NCI-H2196 treated with DMSO at 0.1 percent for 48 hours (cell line): ENCODE results near the gene MPP3.
A peak's percentile ranks its signal among the peaks of the same experiment; 100 is the strongest.
"Not testable (repeated sequence)": the region's sequence is repeated elsewhere in the genome, so short reads cannot be mapped to it uniquely, and the experiment has no call there.

ENCODE experiments used
- DNase-seq: peaks from one replicate; lab custom pipeline; 2025; ENCODE audit not compliant: unreplicated experiment; lab: John Stamatoyannopoulos, UW

MPP3 gene, protein sequence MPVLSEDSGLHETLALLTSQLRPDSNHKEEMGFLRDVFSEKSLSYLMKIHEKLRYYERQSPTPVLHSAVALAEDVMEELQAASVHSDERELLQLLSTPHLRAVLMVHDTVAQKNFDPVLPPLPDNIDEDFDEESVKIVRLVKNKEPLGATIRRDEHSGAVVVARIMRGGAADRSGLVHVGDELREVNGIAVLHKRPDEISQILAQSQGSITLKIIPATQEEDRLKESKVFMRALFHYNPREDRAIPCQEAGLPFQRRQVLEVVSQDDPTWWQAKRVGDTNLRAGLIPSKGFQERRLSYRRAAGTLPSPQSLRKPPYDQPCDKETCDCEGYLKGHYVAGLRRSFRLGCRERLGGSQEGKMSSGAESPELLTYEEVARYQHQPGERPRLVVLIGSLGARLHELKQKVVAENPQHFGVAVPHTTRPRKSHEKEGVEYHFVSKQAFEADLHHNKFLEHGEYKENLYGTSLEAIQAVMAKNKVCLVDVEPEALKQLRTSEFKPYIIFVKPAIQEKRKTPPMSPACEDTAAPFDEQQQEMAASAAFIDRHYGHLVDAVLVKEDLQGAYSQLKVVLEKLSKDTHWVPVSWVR

DNA sequence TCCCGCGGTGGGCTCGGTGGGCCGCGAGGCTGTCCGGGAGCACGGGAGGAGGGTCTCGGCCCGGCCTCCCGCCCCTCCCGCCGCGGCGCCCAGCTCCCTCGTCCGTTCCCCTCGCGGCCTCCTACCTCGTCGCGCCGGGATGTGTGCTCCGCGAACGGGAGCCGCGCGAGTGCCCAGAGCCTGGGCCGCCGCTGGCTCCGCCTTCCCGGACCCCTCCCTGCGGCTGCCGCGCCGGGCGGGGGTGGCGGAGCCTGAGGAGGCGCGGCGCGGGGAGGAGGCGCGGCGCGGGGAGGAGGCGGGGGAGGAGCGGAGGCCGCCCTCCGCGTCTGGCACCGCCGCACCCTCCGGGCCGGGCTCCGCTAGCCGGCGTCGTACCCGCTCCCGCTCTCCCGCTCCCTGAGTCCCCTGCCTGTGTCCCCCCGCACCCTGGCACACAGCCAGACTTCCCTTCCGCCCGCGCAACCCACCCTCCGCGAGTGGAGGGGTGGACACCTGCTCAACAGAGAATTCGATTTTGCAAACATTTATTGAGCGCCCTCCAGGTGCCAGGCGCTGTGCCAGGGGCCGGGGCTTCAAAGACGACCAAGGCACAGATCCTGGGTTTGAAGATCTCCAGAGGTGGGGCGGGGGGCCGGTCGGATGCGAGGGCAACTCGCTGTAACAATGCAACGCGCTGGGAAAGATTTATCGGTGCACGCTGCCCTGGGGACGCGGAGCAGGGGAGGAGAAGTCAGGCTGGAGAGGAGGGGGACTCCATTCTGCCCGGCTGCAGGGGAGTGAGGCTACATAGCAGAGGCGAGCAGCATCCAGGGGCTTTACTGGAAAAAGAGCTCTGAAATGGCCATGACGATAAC lies at the start of gene MPP3:
Gene MPP3 (minus strand): TSS at position 171 of the 854 bp plus-strand sequence. CDS start 1,240 bp downstream, outside the sequence.
- DNase-seq: peak; percentile 53

DNA sequence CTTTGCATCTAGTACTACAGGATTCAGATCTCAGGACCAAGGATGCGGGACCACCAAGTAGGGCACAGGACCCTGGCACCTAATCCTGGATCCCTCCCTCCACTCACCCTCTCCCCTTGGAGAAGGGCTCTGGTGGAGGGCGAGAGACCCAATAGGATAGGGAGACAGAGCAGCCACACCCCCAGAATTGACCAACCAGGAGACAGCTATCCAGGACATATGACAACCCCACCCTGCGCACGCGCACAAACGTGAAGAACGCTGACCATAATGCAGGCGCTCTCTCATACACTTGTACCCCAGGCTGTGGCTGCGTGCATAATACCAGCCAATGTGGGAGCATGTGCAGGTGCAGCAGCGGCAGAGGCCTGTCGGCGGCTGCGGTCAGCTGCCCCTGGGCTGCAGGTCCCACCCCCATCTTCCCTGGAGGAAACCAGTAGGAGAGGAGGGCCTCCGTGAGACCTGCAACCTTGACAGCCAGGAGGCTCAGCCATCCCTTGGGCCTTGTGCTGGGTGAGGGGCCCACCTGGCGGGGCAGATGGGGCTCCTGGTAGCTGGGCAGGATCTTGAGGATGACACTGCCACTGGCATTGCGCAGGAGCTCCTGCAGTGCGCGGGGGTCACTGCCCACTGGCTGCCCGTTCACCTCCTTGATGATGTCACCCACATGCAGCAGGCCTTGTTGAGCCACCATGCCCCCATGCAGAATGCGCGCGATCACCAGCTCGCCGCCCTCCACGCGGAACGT lies 49.0 kb upstream of the MPP3 start:
- no peak for DNase-seq

DNA sequence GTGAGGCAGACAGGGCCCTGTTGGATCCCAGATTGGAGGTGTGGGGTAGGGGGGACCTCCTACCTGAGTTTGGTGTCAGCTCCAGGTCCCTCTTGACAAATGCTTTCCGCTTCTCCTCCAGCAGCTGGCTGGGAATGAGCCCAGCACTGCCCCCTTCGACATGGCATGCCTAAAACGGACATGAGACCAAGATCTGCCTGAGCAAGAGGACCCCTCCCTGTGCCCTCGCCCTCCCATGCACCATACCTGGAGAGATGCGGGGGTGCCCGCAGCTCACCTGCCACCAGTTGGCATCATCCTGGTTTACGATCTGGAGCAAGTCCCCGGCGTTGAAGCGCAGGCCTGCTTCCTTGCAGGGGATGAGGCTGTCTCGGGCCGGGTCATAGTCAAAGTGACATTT lies 48.2 kb upstream of the MPP3 start:
- no peak for DNase-seq

DNA sequence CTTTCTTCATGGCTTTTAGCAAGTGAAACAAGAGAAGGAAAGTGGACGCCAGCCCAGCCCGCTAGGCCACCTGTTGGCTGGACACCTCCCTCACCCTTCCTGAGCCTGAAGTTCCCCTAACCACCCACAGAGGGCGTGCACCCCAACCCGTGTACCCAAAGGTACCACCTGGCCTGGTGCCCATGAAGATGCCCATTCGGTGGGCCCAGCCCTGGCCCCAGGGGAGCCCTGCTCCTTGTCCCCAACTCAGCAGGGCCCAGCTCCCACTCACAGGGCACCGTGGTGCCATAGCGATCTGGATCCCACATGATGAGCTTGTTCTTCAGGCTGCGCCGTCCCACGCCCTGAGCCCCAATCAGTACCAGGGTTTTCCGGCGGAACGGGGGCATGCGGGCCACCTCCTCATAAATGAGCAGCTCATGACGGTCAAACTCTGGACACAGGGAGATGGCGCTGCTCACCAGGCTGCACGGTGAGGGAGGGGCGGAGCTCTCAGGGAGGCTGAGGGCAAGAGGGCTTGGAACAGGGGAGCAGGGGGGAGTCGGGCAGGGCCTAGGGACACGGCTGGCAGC lies 47.6 kb upstream of the MPP3 start:
- DNase-seq: peak; percentile 58

DNA sequence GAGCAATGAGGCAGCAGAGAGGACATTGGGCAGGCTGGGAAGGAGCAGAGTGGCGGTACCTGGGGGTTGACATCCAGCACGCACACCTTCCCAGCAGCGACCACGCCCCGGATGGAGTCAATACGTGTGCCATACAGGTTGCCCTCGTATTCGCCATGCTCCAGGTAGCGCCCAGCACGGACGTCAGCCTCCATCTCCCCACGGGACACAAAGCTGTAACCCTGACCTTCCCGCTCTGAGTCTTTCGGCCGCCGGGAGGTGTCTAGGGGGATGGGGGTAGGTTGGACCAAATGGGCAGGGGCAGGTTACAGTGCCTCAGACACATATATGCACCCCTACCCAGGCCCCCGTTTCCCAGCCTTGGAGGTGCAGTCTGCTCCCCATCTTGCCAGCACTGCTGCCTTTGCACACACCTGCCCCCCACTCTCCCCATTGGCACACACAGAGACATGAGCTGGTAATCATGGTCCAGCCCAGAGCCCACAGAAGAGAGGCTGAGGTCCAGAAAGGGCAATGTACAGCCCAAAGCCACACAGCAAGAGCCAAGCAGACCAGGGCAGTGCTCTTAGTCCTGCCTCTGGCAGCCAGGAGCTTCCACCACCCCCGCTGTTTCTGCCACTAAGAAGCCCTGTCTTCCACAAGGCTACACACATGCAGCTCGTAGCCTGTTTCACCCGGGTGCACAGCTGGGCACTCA lies 46.9 kb upstream of the MPP3 start:
- DNase-seq: no peak

DNA sequence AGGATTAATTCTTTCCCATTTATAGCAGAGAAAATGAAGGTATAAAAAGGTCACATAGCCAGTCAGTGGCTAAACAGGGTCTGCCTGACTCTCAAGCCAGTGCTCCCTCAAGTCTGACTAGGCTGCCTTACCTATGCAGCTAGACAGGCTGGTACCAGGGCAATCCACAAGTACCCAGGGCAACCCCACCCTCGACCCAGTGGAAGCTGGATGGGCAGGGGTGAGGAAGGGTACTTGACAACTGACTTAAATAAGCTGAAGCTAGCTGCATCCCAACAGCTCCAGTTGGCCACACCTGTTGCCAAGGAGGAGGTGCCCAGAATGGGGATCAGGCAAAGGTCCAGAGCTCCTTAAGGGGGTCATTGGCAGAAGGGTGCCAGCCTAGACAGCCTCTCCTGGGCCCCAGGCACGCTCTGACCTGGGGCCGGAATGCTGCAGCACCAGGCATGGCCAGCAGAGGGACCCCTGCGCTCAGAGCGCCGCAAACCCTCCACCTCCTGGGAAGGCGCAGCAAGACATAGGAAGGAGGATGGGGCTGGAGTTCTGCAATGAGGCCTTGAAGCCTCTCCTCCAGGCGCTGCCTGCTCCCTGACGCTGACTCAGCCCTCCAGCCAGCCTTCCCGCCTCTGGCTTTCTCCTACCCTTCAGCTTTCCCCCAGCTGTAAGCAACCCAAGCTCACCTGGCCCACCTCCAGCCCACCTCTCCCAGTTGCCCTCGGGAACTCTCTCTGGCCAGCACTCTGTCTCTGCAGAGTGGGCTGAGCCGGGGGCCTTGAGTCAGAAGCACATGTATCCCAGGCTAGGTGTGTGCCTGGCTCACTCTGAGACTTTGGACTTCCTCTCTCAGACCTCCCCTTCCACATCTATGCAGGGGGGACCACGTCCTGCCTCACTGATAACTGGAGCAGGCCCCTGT lies 45.6 kb upstream of the MPP3 start:
- DNase-seq: peak; percentile 50

DNA sequence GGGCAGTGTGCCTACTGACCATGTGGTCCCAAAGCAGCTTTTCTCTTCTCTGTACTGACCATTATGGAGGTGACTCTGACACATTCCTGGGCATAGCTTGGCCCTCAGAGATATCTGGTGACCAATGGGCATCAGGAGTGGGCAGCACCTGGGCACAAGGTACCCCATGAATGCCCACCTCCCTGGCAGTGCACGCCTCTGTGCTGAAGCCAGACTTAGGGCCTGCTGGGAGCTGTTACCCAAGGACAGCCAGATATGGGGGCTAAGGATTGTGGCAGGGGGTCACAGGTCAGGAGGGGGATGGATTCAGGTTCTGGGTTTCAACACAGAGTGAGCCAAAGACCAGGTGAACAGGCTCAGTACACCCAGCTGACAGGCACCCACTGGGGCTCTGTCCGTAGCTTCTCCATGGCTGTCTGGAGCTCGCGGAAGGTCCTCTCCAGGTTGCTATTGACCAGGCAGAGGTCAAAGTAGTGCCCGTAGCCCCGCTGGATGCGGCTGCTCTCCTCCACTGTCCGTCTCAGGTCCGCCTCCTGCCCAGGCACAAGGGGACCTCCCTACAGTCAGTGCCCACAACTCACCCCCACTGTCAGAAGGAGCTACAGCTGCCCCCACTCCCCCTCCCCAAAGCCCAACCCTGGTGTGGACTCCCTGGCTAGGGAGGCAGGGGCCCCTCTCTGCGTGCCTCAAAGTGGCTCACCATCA lies 44.7 kb upstream of the MPP3 start:
- no peak for DNase-seq

DNA sequence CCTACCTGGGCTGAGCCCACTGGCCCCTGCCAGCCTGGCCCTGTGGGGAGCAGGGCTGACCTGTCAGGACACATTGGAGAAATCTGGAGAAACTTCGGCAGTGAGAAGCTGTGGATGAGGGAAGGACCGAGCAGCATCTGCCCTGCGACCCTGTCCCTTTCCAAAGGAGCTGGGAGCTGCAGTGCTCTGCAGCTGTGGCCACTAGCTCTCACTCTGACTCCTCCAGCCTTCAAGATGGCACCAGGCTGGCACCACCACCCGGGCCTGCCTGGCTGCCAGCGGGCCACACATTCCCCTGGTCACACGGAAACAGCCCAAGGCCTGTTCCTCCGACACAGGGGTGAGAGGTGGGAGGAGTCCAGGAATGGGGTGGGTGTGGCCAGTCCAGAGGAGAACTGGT lies 44.1 kb upstream of the MPP3 start:
- DNase-seq: no peak

DNA sequence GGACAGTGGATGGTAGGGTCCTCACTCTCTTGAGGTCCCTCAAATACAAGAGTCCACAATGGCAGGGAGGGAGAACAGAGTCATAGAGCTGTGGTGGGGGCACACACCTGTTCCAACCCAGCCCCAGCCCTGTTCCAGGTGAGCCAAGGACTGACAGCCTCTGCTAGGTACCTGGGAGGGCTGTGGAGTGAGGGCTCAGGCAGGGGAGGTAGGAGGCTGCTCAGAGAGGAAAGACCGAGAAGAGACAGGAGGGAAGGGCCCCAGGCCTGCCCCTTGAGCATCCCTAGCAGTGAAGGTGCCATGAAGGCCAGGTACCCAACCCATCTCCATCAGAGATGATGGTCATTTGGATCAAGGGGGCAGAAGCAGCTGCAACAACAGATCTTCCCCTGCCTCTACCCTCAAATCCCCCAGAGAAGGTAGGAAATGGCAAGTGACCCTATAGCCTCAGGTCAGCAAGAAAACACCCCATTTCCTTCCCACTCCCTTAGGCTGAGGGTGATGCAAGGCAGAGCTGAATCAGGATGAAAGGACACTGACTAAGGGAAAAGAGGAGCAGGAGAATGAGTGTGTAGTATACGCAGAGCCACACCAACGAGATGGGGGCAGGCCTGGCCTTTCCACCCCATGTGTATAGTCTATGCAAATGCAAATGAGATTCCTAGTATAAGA lies 42.7 kb upstream of the MPP3 start:
- no peak for DNase-seq

DNA sequence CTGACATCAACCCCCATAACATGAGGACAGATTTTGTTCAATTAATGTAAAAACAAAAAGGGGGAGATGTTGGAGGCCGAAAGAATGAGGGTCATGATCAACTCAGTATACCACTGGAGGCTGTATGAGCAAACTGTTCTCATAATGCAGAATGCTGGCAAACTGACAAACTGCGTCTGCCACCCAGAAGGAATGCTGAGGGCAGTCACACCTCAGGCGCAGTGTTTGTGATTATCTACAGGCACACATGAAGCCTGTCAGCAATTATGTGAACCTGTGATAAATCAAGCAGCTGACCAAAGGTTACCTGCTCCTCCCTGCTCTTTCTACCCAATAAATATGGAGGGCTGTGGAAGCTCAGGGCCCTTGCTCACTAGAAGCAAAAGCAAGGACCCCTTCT lies 41.3 kb upstream of the MPP3 start:
- DNase-seq: no peak

DNA sequence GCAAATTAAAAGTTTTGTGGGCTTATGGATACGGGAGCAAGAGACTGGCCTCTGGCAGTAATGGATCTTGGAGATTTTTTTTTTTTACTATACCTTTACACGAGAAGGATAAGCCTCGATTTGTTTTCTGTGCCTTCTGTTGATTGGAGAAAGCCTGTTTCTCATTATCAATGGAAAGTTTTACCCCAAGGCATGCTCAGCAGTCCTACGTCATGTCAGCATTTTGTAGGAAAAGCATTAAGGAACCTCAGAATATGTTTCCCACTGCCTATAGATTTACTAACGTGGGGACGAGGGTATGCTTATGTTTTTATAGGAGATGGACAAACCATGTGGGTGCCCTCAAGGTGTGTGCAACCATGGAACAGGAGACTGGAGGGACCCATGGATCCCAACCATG lies 40.9 kb upstream of the MPP3 start:
- no peak for DNase-seq

DNA sequence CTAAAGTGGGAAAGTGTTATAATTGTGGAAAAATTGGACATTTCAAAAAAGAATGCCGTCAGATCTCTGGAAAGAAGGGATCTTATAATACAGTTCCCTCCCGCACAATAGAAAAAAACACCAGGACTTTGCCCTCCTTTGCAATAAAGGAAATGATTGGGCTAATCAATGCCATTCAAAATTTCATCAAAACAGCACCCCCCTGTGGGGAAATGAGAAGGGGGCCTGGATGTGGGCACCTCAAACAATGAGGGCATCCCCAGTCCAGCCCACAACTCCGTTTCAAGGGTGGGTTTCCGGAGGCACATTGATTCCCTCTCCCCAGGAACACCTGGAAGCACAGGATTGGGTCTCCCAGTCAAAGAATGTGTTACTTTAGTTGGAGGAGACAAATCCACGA lies 40.1 kb upstream of the MPP3 start:
- no peak for DNase-seq

DNA sequence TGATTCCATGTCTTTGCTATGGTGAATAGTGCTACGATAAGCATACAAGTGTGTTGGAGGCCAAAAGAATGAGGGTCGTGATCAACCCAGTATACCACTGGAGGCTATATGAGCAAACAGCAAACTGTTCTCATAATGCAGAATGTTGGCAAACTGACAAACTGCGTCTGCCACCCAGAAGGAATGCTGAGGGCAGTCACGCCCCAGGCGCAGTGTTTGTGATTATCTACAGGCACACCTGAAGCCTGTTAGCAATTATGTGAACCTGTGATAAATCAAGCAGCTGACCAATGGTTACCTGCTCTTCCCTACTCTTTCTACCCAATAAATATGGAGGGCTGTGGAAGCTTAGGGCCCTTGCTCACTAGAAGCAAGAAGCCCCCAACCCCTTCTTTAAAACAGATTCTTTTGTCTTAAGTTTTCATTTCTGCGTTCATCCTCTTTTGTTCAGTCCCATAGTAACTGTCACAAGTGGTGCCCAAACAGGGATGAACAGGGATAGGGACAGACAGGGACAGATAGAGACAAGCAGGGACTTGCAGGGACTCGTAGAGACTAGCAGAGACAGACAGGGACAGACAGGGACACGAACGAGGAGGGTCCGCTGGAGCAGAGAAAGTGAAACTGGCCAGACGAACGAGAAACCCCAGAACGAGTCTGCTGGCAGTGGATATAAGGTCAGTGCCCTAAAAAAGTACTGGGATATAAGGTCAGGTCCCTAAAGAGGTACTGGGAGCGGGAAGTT lies 39.2 kb upstream of the MPP3 start:
- no peak for DNase-seq

DNA sequence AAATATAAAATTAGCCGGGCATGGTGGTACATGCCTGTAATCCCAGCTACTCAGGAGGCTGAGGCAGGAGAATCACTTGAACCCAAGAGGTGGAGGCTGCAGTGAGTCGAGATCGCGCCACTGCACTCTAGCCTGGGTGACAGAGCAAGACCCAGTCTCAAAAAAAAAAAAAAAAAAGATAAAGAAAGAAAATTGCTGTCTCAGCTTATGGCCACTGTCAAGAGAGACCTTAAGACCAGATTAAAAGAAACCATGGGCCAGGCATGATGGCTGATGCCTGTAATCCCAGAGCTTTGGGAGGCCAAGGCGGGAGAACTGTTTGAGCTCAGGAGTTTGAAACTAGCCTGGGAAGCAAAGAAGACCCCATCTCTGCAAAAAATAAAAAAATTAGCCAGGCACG lies 36.1 kb upstream of the MPP3 start:
- not testable (repeated sequence) for DNase-seq

DNA sequence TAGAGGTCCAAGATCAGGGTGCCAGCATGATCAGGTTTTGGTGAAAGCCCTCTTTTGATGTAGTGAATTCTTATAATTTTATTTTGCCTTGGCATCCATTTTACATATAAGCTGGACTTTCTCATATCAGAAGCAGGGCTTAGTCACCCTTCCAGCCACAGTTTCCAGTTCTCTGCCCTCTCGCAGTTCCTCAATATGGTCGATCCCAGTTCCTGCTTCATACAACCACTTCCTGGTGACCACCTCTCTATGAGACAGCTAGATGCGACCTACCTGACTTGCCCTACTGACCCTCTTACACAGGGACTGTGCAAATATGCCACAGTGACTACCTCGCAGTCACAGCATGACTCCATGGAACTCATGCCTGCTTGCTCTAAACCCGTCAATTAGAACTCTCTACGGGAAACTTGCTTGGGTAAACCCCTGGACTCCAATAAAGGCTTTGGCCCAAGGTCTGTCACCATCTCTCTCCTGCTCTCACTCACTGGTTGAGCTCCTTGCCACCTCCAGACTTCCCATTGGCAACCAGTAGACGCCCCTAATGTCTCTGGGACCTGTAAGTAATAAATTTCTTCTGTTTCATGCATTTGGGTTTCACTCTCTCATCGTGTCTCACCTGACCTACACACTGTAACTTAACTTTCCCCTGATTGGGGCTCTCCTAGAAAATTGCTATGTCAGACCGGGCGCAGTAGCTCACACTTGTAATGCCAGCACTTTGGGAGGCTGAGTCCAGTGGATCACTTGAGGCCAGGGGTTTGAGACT lies 35.5 kb upstream of the MPP3 start:
- DNase-seq: no peak

DNA sequence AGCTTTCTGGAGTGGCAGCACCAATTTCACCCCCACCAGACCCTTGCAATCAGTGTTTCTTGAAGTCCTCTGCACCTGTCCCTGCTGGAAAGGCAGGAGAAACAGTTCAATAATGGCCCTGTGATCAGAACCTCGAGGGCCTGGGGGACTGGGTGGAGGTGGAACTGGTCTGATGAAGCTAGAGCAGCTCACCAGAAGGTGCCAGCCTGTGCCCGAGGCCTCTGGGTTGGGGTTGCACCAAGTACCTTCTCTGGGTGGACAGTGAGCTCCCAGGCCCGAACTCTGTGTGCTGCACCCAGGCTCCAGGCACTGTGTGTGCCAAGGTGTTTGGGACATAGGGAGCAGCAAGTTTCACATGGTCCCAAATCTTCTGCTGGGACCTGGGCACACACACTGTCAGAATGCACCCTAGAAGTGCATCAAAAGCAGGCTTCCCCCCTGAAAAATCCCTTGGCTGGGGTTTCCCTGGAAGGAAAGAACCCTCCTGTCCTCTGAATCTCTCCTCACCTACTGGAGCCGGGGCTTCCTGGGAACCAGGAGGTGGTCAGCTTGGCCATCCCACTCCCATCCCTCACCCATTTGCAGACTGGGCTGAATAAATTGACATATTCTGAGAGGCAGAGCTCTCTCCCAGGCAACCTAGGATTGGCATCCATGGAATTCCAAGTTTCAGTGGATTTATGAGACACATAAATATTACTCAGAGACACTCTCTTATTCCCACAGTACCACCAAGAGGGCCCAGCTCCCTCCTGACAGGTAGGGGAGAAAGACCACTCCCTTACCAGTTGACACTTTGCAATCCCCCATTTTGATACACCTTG lies 31.4 kb upstream of the MPP3 start:
- DNase-seq: no peak
